GM19238 (cell line): ENCODE data around the gene TFEB.

Source experiments
- DNase-seq: peaks from one replicate; pipeline ENCODE4 v3.0.0; 2011; ENCODE audit warnings: low spot score; ENCODE audit not compliant: insufficient read length

Gene TFEB

DNA sequence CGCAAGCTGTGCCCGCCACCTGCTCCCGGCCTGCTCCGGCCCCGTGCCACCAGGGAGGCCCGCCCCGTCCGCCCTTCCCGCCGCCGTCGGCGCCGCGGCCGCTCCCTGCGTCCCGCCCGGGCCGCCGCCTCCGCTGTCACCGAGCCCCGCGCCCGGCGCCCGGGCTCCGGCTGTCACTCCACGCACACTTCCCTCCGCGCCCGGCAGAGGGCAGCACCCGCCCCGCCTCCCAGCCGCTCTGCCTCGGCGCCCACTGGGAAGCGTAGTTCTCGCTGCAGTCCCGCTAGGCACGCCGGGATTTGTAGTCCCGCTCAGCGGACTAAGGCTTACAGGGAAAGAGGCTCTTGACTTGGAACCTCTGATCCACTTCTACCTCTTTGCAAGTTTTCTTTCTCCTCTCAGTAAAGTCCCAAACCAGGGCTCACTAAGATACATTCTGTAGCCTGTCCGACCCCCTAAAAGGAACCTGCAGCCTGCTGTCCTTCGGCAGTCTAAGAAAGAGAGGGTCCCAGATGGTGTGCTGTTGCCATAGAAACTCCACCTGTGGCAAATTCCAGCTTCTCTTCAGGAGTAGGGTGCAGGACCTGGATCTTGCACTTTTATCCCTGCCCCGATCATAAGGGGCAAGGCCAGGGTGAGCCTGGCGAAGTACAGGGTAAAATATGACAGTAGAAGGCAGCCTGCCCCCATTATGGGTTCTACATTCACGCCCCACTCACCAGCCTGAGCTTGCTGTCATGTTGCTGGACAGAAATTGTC is at the start of gene TFEB:
Gene TFEB (minus strand): TSS at position 182 of the 759 bp plus-strand sequence. CDS start 44,395 bp downstream, outside the sequence.
- DNase-seq, result peak; percentile 98

DNA sequence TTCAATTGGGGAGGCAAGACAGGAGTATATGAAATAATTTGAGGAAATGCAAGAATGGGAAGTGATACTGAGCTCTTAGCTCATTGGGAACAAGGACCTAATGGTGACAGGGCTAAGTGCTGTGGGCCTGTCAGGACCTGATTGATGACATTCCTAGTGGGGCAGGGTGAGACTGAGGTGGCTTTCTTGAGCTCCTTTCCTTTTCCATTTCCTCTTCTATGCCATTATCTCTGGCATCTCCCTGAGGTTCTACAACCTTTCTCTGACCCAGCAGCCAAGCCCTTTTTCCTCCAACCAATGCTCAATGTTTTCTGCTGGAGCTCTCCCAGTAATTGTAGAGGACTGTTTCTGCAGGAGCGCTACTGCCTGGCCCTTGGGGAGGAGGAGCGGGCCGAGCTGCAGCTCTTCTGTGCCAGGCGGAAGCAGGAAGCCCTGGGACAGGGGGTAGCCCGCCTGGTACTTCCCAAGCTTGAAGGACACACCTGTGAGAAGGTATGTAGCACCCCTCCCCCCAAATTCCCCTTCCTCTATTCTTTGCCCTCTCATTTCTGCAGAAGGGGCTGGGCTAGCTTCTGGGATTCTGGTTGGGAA is 49.3 kb upstream of the TFEB start:
- DNase-seq, result no peak

DNA sequence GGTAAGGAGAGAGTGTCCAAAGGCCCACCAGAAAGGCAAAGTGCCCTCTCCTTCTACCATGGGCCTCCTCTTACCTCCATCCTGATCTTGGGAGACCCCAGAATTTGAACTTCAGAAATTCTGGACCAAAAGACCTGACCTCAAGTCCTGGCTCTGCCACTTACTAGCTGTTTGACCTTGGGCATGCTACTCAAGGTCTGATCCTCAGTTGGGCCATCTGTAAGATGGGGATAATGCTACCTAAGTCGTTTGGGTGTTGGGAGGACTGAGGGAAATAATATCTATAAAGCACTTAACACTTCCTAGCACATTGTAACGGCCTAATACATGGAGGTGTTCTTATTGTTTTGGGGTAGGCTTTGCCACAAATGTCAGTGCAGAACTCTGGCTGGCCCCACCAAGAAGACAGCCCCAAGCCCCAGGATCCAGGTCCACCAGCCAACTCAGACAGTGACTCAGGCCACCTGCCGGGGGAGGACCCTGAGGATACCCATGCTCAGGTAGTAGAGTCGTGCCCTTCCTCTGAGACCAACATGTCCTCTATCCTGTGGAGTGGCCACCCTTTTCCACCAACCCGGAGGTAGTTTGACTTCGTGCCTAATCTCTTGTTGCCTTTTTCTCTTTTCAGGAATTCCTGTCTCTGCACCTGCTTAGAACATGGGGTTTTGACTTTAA is 47.8 kb upstream of the TFEB start:
- no peak for DNase-seq

DNA sequence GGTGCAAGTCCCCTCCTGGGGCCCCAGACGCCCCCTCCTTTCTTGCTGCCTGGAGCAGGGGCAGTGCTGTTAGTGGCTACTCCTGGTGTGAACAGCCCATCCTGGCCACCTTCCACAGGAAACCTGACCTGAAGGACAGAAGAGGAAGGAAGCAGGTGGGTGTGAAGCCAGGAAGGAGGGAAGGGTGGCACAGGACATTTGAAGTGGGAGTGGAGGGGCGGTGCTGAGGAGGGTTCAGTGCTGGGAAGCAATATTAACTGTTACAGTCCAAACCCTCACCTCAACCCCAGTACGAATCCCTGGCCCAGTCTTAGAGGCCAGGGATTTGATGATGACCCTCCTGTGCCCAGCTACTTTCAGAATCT is 45.9 kb upstream of the TFEB start:
- DNase-seq, result no peak

DNA sequence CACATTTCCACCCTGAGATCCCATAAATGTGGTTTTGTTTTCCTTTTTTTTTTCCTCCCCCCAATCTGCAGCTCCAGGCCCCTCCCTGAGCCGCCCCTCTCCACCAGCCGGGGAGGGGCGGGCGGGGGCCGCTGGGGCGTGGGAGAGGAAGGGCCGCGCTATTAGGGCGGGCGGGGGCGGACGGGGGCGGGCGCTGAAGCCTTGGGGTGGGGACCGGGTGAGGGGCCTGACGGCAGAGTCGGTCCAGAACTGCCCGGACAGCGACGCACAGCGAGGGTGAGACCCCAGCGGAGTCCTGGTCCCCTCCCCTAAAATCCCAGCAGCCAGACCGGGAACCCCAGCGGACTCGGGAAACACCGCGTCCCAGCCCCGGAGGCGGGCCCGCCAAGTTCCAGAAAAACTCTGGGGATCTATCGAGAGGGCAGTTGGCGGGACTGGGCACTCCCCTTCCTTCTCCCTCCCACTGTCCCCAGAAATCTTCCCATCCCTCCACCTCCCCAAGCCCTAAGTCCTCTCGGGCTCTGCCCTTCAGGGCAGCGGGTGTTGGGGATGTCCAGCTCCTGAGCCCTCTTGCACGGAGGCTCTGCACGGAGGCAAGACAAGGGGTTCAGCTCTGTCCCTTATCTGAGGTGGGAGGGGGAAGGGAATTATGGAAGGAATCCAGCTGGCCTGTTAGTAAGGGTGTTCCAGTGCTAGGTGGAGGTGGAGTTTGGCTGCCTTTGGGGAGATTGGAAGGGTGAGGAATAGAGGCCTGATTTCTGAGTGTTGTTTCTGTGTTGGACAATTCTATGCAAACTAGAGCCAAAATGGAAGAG is 45.4 kb upstream of the TFEB start, which contains the start of gene PRICKLE4:
Gene PRICKLE4 (plus strand): TSS at position 232 of the 815 bp plus-strand sequence. CDS start 2,692 bp downstream, outside the sequence.
- no peak for DNase-seq

DNA sequence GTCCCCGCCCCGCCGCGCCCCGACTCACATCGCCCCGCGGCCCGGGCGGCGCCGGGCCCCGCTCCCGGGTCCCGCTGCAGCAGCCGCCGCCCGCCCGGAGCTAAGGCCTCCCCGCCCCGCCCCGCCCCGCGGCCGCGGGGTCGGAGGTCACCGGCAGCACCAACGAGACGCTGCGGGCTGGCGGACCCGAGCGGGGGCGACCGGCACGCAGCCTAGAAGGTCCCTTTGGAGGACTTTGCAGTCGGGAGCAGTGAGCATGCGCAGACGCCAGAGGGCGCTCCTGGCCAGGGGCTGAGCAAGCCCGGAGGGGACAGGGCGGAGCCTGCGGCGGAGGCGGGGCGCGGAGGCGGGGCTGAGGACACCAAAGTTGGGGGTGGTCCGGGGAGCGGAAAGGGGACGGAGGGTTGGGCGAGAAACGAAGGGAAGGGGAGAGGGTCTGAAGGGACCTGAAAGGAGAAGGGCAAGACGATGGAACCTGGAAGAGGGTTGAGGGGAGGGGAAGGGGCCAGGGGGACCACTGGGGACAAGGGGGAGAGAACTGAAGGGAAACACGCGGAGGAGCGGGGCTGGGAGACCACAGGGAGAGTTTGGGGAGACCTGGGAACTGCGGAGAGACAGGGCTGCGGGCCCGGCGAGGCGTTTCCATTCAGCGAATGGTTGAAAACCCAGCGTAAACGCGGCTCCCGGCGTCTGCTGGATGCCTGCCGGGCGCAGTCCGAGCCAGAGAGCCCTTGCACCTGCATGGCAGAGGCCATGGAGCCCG is 44.6 kb upstream of the TFEB start, which contains the start of gene FRS3:
Gene FRS3 (minus strand): TSS at position 113 of the 763 bp plus-strand sequence. CDS start 2,913 bp downstream, outside the sequence.
- peak; percentile 98 for DNase-seq

DNA sequence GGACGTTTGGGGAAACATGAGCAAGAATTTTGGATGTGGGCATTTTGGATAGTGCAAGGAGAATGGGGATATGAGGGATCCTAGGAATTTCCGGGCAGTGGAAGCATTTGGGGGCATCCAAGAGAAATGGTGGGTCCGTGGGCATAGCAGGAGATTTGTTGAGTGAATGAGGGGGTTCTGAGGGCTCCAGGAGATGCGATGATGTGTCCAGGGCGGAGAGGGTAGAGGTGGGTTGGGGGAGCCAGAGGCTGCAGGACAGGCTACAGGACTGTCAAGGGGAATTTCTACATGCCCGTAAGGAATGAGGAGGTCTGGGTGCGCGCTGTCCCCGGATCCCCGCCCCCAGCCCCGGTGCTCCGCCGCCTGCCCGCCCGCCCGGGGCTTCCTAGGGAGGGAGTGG is 43.9 kb upstream of the TFEB start:
- DNase-seq, result no peak

DNA sequence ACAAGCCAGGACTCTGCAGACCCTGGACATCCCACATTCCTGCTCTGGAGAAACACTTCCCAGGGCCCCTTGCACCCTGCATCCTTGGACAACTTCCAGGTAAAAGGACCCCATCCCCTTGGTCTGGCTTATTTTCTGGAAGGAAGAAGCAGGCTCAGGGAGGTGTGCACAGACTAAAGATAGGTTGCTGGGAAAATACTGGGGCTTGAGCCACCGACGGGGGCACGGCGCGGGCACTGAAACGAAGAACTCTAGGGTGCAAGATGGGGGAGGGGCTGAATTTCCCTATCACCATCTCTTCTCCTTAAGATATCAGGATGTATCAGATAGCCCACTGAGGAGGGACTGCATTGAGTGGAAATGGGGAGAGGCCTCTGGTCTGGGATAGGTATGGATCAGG is 43.5 kb upstream of the TFEB start:
- no peak for DNase-seq

DNA sequence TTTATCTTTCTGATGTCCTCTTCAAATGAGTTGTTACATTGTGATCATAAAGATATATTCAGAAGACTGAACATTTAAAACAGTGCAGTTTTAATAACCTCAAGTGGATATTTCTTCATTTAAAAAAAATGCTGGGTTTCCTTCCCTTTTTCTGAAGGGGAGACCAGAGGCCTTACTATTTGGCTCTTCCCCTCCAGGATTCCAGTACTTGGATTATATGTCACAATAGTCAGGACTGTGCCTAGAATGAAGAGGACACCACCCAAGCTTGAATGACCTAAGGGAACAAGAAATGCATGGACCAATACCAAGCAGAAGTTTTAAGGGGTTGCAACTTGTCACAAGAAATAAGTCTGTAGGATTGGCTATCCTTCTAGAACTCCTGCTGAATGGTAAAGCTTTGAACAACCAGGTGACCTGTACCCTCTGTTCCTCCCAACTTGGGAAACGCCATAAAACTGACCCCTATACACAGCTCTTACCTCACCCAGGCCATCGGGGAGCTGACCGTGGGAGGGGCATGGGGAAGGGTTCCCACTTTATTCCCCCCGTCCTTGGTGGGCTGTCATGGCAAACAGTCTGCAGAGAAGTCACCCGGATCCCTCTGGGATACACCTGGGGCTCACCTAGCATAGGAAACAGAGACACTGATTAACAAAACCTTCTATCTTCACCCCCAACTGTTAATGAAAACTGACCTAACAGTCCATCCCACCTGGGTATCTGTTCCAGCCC is 42.3 kb upstream of the TFEB start:
- DNase-seq, result no peak

DNA sequence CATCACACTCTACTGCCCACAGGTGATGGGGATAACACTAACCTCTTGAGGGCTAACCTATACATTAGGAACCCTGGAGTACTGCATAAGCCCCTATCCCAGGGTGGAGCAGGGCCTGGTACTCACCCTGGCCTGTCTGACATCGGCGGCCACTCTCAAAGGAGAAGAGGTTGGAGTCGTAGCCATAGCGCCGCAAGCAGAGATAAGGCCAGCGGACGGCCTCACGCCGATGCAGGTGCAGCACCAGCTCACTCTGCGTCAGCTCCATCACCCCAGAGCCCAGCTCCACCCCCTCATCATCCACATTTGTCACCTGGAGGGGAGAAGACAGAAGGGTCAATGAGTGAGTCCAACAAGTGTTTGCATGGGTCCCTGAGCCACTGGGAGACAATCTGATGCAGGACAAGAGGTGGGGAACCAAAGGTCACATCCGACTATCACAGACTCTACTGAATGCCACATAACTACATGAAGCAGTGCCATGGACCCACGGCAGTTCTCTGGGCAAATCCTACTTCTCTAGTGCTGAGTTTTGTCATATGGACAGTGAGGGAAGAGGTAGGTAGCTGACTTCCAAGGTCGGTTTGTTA is 40.0 kb upstream of the TFEB start:
- DNase-seq, result no peak

DNA sequence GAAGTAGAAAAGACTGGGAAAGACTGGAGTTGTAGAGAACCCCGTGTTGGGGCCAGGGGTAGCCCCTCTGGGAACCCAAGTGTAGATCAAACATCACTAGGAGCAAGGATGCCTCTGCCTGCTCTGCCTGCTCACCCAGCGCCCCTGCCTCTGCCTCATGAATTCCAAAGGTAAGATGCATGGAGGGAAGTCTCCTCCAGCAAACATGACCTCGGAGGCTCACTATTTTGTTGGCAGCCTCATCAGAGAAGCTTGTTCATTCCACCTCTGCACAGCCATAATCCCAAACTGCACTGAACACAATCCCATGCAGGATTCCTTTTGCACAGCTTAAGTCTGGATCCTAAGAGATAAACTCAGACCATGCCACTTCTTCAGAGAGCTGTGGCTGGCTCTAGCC is 39.4 kb upstream of the TFEB start:
- no peak for DNase-seq

DNA sequence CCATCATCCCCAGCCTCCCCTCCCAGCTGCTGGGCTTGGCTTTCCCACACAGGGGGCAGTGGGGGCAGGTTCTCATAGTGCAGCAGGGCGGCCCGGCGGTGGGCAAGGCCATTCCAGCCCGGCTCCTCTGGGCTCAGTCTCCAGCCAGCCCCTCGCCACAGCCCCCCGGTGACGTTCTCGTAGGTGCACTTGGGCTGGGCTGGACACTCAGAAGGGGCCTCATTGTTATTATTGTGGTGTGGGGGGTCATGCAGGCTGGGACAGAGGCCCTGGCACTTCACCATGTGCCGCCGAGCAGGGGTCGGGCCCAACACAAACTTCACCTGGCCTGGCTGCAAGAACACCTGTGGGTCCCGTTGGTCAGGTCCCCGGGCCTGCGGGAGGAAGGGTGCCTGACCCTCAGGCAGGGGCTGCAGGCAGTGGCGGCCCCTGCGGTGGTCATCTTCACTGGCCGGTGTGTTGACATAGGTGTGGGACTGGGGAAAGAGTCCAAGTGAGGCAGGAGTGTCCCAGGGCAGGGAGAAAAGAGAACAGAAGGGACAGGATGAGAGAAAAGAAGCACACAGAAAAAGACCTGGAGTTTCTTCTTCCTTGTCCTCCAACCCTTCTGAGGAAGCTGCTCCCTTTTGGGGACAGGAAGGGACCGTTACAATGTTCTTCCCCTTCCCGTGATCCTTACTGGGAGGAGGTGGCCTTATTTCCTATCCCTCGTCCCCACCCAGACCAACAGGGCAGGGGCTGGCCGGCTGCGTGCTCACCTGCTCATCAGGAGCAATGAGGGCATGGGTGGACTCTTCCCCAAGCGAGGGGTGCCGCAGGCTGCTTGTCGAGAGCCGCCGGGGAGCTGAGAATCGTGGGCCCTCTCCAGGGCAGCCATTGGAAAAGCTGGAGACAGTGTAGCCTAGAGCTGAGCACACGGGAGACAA is 35.9 kb upstream of the TFEB start:
- no peak for DNase-seq

DNA sequence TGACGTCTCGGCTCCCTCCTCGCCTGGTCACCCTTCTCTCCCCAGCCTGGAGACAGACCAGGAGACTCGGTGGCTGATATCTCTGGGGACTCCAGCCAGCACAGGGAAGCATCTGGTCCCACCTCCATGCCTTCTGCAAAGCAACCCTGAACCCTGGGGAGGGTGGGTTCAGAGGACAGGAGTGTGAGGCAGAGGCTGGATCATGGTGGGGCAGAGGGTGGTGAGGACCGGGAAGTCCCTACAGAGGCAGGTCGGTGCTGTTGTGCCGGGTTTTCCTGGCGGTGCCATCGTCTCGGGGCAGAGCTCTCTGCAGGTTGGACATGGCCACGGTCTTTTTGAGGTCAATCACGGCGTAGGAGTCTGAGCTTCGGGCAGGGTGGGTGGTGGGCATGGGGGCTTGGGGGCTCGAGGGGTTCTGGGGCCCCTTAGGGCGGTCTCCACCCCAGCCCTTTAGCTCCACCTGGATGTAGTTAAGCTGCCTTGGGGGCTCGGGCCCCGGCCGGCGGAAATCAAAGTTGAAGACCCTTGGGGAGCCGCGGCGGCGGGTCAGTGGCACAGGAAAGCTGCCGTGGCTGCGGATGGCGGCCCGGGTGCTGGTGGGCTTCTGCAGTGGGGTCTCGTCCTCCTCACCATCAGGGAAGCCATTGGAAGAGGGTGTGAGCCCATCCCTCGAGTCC is 35.1 kb upstream of the TFEB start:
- DNase-seq, result no peak

DNA sequence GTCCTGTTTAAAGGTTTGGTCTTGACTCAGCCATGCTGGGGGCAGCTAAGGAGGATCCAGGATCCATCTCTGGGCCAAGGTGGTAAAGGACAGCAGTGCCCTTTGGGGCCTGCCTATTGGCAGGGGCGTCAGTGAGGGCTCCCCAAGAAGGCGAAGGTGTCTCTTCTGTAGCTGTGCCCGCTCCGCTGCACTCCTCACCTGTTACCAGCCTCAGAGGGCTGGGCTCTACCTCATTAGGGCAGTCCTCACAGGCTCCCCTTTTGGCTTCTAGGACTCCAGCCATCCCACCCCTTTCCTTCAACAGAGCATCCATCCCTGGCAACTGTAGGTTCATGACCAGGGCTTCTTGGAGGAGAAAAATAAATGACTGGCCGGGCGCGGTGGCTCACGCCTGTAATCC is 34.0 kb upstream of the TFEB start:
- no peak for DNase-seq

DNA sequence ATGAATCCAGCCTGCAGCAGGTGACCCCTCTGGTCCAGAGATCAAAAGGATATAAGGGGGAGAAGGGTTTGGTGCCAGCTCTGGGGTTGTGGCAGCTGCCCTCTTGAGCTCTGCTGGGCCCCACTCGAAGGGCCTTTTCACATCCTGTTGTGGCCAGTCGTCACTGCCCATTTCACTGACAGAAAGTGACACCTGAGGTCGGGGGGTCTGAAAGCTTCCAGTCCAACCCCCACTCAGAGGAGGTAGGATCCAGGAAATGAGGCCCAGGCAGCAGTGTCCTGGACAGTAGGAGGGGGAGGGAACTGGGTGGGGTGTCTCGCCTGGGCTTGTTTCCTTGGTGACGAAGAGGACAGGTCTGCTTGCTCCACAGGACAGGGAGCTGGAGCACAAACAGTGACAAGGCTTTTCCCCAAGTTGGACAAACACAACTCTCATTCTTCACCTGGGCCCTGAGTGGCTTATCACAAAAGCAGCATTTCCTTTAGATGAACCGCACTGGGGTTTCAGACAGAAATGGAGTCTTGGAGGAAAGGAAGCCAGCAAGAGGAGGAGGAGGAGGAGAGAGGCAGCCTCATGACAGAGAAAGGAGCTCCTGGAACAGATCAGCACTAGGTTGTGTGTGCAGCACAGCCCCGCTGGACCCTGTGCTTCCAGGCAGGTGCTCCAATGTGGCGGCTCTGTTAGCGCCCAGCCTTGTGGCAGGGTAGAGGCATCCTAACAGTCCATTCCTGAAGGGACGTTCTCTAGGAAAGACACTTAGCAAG is 33.3 kb upstream of the TFEB start:
- no peak for DNase-seq

DNA sequence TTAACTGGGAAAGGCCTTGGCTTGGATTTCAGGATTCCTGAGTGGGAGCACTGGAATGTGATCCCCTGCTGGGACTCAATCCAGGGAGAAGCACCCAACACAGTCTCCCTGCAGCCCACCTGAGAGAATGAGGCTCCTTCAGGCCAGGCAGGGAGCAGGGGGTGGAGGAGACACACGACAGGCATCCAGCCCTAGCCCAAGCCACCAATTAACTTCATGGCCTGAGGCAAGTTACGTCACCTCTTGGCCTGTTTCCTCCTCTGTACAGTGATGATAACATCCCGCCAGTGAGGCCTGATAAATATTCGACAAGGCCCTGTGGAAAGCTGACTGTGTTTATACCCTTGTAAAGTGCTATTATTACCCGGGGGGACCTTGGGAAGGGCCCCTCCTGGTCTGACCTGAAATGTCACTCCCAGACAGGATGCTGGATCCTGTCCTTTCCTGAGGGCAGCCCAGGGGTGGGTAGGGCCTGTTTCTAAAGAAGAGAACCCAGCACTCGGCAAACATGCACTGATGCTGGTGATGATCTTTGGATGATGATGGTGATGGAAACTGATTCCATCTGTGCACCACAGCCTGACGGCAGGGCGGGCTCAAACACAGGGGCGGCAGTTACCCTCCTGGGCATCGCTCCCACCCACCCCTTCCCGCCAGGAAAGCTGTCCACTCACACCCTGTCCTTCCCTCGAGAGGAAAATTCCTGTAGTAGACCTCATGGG is 31.9 kb upstream of the TFEB start:
- DNase-seq, result no peak
